NOMO-1 (cell line): Measurements from ENCODE around the gene P2RY13.

Experiments
- DNase-seq, 2 experiments: peaks; one replicate each; lab custom pipeline; 2025; ENCODE audit not compliant: unreplicated experiment in 2 of 2; lab: John Stamatoyannopoulos, UW

Gene P2RY13

DNA sequence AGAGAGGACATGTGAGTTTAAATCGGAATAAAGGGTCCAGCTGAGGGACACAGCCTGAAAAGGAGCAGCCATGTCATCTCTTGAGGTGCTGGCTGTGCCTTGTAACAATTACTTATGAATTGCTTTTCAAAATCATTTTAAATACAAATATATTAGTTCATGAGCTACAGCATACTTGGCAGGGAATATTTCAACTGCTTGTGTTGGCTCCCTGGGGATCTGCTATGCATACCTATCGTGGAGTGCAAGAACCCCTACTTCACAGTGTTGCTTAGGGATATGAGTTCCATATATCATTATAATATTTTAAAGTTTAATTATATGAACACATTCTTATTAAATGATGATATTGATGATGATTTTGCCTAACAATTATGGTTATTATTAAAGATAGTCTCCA lies 31.9 kb downstream of the P2RY13 start:
- no peak for DNase-seq

DNA sequence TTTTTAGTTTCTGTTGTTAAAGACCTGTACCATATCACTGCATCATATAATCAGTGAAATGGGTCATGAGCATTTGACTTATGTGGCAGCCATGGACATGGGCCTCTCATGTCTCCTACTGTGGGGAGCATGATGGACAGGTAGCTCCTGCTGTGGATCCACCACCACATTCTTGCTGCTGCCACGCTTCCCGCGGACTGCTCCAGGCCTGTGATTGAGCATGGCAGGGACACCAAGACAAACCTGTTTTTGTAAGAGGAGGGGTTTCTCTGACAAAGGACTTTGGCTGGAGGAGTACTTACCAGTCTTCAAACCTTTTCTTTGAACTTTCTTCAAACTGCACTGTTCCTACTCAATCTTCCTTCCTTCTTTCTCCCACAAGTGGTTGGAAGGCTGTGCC lies 33.1 kb downstream of the P2RY13 start:
- DNase-seq: no peak

DNA sequence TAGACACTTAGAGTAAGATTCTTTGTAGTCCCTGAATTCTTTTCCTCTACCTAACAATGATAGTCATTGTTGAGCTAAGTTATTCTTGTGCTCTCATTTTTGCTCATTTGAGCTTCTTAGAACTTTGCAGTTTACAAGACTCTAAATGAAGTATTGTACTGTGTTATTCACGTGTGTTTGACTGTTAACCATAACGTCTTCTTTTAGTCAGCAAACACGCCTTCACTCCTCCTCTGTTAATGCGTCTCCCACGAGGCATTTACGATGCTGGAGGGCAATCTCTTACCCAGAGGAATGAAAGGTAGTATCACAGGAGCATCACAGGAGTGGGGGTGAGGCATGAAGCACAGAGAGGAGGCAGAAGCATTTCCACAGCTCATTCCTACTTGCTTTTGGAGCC lies 36.2 kb downstream of the P2RY13 start:
- DNase-seq: no peak

DNA sequence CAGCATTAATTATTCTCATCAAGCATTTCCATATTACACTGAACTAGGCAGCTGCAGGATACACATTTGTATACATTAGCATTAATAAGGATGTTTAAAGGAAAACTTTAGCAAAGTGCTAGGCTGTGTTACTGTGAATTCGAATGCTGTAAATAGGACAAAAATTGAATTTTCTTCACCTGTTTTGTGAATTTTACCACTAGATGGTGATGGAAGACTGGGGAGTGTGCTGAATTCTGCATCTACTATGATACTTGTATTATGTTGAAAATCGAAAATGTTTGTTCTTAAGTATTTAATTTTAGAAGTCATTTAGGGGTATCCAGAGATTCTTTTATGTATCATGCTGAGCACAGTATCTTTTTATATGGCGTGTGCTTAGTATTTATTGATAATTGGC lies 38.7 kb downstream of the P2RY13 start:
- DNase-seq: peak; percentile 30 to 66

DNA sequence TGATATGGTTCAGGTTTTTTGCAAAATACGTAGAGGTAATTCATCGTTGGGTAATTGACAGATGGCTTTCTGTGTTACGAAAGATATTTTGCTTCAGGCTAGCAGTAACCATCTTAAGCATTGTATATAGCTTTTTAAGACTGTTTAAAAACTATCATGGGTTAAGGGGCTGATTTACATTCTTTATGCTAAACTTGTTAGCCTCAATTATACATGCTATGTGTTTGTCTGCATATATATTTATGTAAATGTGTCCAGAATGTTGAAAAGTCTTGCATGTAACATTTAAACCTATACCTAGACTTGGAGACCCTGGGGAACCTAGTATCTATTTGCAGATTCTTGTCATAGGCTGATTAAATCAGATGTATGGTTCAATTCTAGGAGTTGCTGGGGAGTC lies 39.9 kb downstream of the P2RY13 start:
- no peak for DNase-seq

DNA sequence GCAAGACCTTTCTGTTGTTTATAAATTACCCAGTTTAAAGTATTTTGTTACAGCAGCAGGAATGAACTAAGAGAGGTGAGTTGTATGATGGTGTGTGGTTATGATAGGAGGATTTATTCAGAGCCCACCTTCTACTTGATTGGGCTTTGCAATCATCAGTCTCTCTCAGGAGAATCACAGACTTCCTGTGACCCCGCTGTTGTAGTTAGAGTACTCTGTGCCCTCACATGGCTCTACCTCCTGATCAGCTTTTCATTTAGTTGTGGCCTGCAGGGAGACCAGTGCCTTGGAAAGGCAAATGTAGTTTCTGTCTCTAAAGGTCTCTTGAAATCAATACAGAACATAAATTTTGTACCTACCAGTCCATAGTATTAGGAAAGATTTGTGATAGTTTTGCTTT lies 43.4 kb downstream of the P2RY13 start:
- DNase-seq: no peak

DNA sequence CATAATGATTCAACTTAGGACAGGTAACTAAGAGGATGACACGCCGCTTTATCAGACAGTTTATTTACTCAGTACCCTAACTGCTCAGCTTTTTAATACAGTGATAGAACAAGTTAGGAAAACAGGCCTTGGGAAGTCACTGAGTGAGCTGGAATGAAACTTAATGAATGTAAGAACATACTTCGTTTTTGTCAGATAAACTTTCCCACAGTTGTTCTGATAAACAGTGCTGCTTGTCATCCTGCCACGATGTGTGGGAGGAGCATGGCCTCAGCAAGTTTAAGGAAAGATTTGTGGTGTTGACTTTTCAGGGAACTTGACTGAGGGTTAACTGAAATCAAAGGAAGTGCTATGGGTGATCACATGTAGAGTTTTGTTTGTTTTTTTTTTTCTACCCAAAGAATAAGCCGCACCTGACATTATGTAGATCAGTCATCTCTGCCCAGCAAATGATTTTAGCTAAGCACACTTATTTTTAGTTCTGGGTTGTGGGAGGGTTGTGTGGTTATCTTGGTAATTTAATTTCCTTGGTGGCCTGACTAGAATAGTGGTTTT lies 45.4 kb downstream of the P2RY13 start:
- DNase-seq: no peak

DNA sequence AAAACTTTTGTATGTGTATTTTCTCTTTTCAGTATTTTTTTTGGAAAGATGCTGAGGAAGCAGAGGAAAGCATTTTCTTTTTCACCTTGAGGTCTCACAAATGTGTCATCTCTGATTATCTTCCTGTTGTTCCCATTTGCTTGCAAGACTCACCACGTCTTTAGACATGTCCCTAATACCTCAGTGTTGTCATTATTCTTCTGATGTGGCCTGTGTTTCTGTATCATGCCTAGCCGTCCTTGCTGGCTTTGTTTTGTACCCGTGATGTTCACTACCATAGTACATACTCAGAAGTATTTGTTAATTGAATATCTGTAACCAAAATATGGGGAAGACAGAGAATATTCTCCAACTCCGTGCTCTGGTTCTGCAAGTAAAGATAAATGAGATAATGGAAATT lies 46.0 kb downstream of the P2RY13 start:
- DNase-seq: no peak

DNA sequence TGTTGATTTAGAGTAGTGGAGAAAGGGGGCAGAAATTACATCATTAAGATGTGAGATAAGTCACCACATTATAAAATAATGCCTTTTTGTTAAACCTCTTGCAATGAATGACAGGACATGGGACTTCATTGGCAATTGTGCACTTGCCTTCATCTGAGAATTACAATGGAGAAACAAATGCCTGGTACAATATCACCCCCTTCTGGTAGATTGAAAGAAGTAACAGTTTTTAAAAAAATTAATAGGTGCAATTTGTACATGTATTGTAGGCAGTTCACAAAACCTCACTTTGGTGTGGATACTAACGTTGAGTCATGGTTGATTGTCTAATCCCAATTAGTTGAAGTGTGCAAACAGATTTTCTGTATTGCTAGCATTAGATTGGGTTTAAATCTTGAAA lies 46.4 kb downstream of the P2RY13 start:
- peak; percentile 72 to 89 for DNase-seq

DNA sequence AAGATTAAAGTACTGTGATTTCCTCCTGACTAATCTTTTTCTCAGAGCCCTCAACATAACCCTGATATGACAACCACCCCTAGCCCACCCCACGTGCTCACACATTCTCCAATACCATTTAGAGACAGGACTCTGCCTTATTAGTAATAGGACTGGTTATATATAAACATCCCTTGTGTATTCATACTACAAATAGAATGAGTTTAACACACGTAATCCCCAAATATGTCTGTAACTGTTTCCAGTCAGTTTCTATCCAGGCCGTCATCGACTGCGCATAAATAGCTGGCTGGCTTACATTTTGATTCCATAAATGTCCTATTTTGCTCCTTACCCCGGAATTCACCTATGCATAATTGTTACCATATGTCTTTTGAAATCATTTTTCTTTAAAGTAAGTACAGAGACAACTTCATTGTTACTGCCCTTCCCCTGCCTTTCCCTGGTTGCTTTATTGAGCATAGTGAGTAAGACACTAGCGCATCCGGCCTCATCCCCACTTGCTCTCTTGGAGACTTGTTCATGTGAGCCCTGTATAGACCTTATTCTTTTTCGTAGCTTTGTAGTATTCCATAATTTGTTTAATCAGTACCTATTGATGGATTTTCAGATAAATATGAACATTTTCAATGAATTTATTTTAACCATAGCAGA lies 47.6 kb downstream of the P2RY13 start:
- DNase-seq: no peak

DNA sequence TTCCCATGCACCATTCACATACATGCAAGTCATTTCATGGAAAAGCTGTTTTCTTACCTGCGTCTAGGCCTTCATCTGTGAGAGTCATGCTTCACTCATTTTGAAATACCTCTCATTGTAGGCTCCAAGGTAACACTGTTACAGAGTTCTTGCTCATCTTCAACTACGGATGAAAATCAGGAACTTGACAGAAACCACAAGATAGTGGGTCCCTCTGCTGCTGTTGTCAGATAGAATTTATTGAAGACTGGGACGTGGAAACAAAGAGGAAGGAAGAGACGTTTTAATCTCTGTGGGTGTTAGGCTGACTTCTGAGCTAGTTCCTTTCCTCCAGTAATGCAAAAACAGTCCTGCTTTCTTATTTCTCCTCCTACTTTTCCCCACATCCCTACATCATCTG lies 51.1 kb downstream of the P2RY13 start, which contains the start of gene P2RY14:
TSS of gene P2RY14 (minus strand) at position 313 of the 400 bp plus-strand sequence. CDS start 64,226 bp downstream, outside the sequence.
- DNase-seq: peak; percentile 86 to 100

DNA sequence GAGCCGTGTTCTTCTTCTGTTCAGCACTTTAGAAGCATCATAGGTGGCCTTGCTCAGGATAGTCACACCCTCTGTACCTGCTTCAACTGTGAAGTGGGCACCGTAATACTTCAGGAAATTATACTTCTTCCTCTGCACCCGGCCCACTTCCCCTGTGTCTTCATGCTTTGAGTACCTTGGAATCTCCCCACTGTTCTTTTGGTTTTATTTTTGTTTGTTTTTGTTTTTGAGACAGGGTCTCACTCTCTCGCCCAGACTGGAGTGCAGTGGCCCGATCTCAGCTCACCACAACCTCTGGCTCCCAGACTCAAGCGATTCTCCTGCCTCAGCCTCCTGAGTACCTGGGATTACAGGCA lies 52.7 kb downstream of the P2RY13 start:
- peak; percentile 16 to 28 for DNase-seq
